GM12892 (cell line): ENCODE results near the gene GOSR2.

Source experiments
- DNase-seq: peaks from one replicate; pipeline ENCODE4 v3.0.0; 2011; ENCODE audit not compliant: insufficient read length
- FAIRE-seq: peaks from 2 replicates; lab custom pipeline; 2011; peaks lifted over from hg19 to GRCh38; lab: Jason Lieb, UNC
- POLR2A ChIP-seq: IDR thresholded peaks from 2 replicates; pipeline ENCODE4 v1.6.1; 2011; ENCODE audit warnings: low read depth, low read length, control low read depth
- POLR2AphosphoS5 ChIP-seq: IDR thresholded peaks from 2 replicates; pipeline ENCODE4 v1.6.1; 2011; ENCODE audit warnings: low read depth, low read length, control low read depth
- TAF1 ChIP-seq: IDR thresholded peaks from 2 replicates; pipeline ENCODE4 v1.6.1; 2011; ENCODE audit warnings: low read depth, mild to moderate bottlenecking, control low read depth, low read length, borderline replicate concordance

Gene GOSR2

GRCh38 chr17:46884552-46884951, 38.4 kb upstream of the GOSR2 start:
- DNase-seq (no peak), FAIRE-seq (no peak)
- TF ChIP-seq POLR2A, result no peak
- no peak for TF ChIP-seq TAF1

GRCh38 chr17:46885415-46886309, 37.3 kb upstream of the GOSR2 start:
- DNase-seq (no peak), FAIRE-seq (no peak)
- TF ChIP-seq POLR2AphosphoS5 (no peak), POLR2A (no peak)

- FAIRE-seq (no peak), DNase-seq (no peak)
- TF ChIP-seq POLR2A (no peak), TAF1 (no peak), POLR2AphosphoS5 (no peak)
Observed at GRCh38 chr17:46886310-46886663, 36.7 kb upstream of the GOSR2 start.

- TF ChIP-seq POLR2A (no peak), POLR2AphosphoS5 (no peak), TAF1 (no peak)
- no peak for DNase-seq
- FAIRE-seq, result no peak
Observed at GRCh38 chr17:46887717-46888116, 35.2 kb upstream of the GOSR2 start.

- no peak for FAIRE-seq
Observed at GRCh38 chr17:46888727-46889126, 34.2 kb upstream of the GOSR2 start.

GRCh38 chr17:46889519-46889918, 33.4 kb upstream of the GOSR2 start:
- no peak for DNase-seq
- FAIRE-seq, result no peak
- TF ChIP-seq POLR2AphosphoS5 (no peak), POLR2A (no peak), TAF1 (no peak)

More at GRCh38 chr17:46888727-46889126, 34.2 kb upstream of the GOSR2 start:
- TF ChIP-seq TAF1 (no peak), POLR2AphosphoS5 (no peak), POLR2A (no peak)
- no peak for DNase-seq

- no peak for FAIRE-seq
- TF ChIP-seq TAF1, result no peak
- TF ChIP-seq POLR2AphosphoS5, result no peak
- no peak for TF ChIP-seq POLR2A
Observed at GRCh38 chr17:46889992-46890564, 32.9 kb upstream of the GOSR2 start.

GRCh38 chr17:46890638-46891037, 32.3 kb upstream of the GOSR2 start:
- FAIRE-seq, result no peak
- DNase-seq, result no peak
- TF ChIP-seq POLR2AphosphoS5 (no peak), POLR2A (no peak), TAF1 (no peak)

More at GRCh38 chr17:46889992-46890564, 32.9 kb upstream of the GOSR2 start:
- DNase-seq, result no peak

- DNase-seq, result no peak
- TF ChIP-seq POLR2A (no peak), TAF1 (no peak)
- no peak for FAIRE-seq
Observed at GRCh38 chr17:46892192-46892703, 30.7 kb upstream of the GOSR2 start.

- no peak for DNase-seq
- no peak for TF ChIP-seq POLR2A
- no peak for TF ChIP-seq TAF1
- TF ChIP-seq POLR2AphosphoS5, result no peak
- FAIRE-seq, result no peak
Observed at GRCh38 chr17:46894024-46894423, 28.9 kb upstream of the GOSR2 start.

GRCh38 chr17:46894476-46895151, 28.3 kb upstream of the GOSR2 start:
- FAIRE-seq (no peak), DNase-seq (no peak)
- TF ChIP-seq TAF1 (no peak), POLR2A (no peak), POLR2AphosphoS5 (no peak)
